Renal cortex interstitium (tissue), 11 donors: ENCODE results near the gene ALKBH4. TPM values are rescaled to one million over a fixed set of nuclear protein-coding genes. Genes with fewer than 3 reads are reported as not detected.

Experiments
- DNase-seq, 11 donors: peaks; one replicate each; pipeline ENCODE4 v3.0.0-alpha.2; 2013; ENCODE audit warnings: low read depth in 9 of 11, low spot score in 4 of 11; ENCODE audit errors: extremely low read depth in 1 of 11
- polyA plus RNA-seq, 3 donors: library from polyadenylated mRNA; unstranded; fragments of 120-200 nt; gene quantifications; one replicate each; pipeline ENCODE4 v1.2.1, GENCODE V29; 2013; ENCODE audit not compliant: insufficient read length in 3 of 3

Gene ALKBH4
- polyA plus RNA-seq, 3 donors = 10.6 to 13.3 (median 12.9) TPM

DNA sequence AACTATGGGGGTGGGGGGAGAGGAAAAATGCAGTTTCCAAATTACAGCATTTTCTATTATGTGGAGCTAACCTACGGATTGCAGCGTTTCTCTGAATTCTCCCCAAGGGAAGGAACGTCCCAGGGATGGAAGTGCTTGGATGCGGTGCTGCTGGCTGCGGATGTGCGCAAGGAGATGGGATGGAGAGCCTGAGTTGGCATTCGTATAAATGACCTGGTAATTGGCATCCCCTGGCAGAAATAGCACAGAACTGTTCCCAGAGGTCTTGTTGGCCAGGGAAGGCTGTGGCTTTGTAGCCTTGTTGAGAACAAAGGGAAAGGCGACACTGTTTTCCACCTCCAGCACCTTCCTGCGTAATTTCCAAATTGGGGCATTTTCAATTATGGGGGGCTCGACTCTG lies 28.5 kb downstream of the ALKBH4 start:
- no peak for DNase-seq

DNA sequence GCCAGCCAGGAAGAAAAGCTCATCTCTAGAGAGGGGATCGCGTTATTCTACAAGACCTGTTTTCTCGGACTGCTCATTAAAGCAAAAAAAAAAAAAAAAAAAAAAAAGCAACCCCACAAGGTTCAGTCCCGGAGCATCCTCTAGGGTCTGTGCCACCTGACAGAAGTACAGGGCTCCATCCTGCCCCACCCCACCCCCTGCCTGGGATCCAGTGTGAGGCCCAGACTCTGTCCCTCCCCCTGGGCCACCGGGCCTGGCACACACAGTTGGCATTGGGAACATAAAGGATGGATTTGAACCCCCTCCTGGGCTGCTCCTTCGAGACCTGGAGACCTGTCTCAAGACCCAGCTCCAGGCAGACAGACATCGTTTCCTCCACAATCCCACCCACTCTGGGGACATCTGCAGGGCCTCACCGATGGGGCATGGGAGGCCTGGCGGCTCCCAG lies 30.6 kb downstream of the ALKBH4 start:
- DNase-seq = no peak

DNA sequence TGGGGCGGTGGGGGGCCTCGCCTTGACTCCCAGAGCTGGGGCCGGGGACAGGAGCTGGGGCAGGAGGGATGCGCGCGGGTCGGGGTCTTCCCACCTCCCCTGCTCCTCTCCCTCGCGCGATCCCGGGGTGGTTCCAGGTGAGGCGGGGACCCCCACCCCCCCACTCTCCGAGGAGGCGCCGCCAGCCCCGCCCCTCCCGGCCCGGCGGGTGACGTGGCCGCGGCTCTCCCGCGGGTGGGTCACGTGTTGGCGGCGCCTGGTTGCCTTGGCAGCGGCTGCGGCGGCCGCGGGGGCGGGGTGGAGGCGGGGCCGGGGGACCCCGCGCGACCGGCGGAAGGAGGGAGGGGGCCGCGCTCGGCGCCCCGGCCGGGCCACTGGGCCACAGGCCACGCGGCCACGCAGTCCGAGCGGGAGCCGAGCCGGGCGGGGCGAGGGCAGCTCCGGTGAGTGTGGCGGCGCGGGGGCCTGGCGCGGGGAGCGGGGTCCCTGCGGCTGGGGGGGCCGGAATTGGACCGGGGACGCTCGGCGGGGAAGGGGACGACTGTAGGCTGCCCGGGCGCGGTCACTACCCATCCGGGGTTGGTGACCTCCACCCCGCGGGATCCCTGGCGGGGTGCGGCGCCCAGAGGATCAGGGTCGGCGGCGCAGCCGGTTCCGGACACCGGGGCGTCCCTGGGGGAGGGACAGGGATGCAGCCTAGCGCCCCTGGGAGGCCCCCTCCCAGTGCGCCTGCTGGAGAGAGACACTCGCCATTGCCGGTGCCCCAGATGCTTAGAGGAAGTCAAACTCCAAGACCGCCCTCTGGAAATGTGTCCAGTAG lies 31.2 kb downstream of the ALKBH4 start, which contains the start of gene ORAI2:
ORAI2 (plus strand) TSS at position 357 of the 820 bp plus-strand sequence. CDS start 5,382 bp downstream, outside the sequence.
- DNase-seq = peak in 4 of 11 donors; percentile 59 to 70 (median 66)

DNA sequence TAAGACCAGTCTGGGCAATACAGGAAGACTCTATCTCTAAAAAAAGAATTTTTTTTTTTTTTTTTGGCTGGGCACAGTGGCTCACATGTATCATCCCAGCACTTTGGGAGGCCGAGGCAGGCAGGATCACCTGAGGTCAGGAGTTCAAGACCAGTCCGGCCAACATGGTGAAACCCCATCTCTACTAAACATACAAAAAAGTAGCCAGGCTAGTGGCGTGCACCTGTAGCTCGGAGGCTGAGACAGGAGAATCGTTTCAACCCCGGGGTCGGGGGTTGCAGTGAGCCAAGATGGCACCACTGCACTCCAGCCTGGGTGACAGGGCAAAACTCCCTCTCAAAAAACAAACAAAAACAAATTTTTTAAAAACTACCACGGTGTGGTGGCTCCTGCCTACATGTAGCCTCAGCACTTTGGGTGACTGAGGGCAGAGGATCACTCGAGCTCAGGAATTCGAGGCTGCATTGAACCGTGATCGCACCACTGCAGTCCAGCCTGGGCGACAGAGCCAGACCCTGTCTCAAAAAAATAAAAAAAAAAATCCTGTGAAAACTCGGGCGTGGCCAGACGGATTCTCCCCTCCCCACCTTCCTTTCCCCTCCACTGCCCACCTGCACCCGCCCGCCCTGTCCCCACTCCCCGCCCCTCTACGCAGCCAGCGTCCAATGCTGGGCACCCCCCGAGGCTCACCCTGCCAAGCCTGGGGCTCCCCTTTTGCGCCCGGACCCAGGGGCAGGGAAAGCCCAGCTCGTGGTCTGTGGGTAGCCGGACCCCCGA lies 32.0 kb downstream of the ALKBH4 start:
- DNase-seq = peak in 1 of 11 donors; percentile 23

DNA sequence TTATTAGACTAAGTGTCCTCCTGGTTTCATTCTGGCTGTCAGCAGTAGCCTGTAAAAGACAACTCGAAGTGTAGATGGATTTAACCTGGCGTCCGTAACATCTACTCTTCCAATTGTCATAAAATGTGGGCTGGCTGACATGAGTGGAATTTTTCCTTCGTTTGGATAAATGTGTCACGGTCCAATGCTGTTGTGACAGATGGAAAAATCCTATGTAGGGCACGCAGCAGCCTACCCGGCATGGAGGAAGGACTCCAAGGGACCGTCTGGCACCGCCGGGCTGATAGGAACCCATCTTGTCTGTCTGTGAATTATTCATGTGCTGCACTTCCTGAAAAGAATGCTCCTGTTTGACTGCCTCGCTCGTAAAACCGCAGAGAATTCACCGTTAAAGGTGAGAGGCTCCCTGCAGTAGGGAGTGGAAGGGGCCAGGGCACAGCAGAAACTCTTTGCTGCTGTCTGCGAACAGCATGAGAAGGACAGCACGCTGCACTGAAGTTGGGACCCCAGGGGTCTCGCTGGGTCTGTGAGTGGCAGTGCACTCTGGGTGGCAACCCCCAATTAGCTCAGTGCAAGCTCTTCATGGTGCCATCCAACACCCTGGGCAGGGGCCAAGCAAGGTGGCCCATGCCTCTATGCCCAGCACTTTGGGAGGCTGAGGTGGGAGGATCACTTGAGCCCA lies 32.9 kb downstream of the ALKBH4 start:
- no peak for DNase-seq

DNA sequence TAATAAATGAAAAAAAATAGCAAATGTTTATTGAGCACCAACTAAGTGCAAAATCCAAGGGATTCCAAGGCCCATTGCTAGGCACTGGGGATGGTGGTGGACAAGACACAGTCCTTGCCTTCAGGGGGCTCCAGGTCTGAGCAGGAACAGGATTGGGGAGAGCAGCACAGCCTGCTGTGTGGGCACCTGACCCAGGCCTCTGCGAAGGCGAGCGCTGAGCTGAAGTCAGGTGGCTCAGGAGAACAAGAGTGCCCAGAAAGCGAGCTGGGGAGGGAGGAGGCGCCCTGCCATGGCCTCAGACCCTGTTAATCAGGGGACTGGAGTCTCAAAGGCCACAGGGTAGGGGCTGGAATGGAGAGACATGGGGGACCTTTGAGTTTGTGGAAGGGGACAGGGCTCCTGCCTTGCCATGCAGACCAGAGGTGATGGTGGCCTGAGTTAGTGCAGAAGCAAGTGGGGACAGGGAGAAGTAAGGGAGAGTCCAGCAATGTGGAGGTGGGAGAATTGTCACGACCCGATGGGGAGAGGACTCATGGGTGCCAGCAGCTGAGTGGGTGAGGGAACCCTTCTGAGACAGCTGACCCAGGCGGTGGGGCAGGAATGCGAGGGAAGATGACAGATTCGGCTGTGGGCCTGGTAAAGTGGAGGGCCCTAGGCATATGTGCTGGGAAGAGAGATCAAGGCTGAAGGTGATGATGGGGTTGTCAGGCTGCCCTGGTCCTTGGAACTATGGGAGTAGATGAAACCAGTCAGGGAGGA lies 35.3 kb downstream of the ALKBH4 start:
- no peak for DNase-seq

DNA sequence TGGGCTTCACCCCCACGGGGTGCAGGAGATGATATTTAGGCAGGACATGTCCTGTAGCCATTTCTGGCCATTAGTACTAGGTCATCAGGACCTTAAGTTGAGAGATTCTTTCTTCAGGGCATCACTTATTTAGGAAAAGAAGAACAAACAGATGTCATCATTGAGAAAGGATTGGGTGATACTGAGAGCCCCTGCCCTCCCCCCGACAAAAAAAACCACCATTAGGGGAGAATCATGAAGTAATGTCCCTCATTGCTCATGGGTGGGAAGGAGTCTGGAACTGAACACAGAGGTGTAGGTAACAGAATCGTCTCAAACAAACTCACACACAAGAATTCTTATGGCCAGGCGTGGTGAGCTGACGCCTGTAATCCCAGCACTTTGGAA lies 37.7 kb downstream of the ALKBH4 start:
- DNase-seq = no peak

DNA sequence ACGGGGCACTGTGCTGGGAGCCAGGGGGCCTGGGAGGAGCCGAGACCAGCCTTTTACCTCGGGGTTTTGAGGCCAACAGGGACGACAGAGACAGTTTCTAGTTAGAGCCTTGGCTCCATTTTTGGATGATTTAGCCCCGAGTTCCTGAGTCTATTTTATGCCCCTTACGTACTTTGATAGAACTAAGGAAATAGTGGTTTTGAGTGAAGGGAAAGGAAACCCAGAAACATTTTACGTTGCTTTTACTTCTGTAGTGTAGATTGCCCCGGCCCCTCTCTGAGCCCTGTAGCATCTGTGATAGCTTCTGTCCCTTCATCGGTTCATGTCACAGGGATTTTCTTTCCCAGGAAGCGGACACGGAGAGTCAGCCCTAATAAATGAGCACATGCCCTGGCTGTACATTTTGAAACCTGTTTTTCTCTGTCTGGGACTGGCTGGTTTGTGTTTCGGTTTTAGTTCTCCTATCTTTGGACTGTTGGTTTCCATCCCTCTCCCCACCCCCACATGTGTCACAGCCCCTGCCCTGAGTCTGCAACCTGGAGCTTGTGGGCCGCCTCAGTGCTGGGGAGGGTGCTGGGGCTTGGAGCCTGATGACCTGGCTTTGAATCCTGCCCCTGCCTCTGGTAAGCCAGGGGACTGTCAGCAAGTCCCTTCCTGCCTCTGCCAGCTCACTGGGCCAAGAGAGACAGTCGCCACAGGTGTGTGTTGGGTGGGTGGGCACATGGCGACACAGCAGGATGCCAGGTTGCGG lies 38.2 kb downstream of the ALKBH4 start:
- DNase-seq = no peak

DNA sequence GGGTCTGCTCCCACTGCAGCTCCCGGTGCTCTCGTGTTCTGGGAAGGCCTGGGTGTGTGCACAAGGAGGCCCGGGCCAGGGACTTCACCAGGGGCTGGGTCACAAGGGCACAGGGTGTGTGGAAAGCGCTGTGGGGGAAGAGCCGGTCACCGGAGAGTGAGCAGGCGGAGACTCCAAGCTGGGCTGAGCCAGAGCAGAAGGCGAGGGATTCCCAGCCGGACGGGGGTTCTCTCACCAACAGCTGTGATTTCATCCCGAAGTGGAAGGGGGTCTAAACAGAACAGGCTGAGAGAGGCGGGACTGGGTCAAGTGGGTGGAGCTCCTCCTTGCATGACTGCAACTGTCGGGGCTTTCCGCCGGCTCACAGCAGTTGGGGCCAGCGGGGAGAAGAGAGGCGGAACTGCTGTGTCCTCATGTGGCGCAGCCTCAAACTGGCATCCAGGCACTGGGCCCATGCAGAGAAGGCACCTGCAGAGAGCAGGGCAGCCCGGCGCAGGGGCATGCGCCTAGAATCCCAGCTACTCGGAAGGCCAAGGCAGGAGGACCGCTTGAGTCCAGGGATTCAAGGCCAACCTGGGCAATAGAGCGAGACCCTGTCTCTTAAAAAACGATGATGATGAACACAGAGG lies 38.9 kb downstream of the ALKBH4 start:
- no peak for DNase-seq

DNA sequence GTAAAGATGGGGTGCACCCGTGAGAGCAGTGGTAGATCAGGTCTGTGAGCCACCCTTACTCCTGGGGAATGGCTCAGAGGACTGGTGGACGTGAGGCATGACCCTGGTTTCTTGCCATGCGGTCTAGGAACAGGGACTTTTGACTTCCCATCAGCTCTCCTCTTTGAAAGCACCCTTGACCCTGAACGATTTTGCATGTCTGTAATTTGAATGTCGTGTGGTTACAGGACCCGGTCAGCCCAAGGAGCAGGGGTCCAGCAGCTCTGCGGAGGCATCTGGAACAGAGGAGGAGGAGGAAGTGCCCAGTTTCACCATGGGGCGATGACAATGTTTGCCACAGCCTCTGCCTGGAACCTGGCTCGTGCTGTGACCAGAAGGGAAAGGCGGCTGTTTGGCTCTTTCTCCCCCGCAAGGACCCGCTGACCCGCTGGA lies 39.9 kb downstream of the ALKBH4 start:
- DNase-seq = no peak

DNA sequence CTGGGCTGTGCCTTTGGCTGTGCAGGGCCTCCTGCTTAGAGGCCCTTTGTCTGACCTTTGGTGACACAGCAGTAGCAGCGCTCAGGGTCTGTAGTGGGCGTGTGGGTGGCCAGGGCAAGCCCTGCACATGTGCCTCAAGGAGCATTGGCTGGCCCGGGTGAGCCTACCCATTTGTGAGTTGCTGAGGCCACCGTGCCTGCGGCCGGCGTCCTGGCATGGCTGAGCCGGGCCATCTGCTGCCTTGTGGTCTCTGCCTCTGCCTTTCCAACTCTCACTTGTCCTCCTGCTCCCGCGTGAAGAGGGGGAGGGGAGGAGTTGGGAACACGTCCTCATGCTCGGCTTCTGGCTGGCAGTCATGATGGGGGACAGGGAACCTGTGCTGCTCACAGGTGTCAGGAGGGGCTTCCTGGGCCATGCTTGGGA lies 40.5 kb downstream of the ALKBH4 start:
- DNase-seq = peak in 2 of 11 donors; percentile 28 to 47

DNA sequence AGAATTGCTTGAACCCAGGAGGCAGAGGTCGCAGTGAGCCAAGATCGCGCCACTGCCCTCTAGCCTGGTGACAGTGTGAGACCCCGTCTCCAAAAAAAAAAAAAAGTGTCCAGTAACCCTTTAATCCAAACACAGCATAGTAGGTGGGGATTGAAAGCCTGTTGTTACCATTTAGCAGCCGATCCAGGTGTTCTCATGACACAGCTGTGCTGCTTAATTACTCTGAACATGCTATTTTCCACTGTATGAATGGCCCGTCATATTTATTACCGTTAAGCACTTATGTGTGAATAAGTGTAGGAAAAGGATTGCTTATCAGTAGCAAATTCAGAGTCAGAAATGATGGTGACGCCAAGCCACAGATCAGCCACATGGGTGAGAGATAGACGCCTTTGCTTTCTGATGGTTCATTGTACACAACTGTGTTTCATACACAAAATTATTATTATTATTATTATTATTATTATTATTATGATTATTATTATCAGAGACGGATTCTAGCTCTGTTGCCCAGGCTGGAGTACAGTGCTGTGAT lies 42.9 kb downstream of the ALKBH4 start:
- no peak for DNase-seq

DNA sequence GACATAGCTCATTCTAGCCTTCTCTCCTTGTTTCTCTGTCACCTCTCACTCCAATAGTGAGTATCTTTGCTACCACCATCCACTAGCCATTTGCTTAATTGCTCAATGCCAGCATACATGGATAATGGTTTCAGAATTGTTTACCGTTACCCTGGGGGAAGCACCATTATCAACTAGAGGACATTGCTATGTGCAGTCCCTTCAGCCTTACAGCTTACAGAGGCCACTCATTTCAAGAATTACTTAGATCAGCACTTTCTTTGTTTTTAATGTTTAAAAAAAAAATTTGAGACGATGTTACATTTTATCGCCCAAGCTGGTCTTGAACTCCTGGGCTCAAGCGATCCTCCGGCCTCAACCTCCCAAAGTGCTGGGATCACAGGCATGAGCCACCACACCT lies 46.1 kb downstream of the ALKBH4 start:
- DNase-seq = no peak

DNA sequence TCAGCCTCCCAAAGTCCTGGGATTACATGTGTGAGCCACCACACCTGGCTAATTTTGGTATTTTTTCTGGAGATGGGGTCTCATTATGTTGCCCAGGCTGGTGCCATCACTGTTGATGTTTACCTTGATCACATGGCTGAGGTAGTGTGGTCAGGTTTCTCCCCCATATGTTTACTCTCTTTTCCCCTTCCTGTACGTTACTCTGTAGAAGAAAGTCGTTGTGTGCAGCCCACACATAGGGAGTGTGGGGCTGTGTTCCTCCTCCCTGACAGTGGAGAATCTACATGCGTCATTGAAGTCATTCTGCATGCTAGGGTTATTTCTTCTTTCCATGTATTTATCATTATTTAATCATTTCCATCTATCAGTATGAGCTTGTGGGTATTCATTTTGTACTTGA lies 47.6 kb downstream of the ALKBH4 start:
- DNase-seq = no peak

DNA sequence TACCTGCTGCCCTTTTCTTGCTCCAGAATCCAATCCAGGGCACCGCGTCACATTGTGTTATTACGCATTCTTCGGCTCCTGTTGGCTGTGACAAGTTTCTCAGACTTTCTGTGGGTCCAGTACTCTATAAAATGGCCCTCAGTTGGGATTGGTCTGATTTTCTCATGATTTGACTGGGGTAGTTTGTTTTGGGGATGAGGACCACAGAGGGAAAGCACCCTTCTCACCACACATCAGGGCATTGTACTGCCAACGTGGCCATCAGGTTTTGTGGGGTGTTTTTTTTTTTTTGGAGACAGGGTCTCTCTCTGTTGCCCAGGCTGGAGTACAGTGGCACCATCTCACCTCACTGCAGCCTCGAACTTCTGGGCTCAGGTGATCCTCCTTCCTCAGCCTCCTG lies 48.3 kb downstream of the ALKBH4 start:
- DNase-seq = no peak

DNA sequence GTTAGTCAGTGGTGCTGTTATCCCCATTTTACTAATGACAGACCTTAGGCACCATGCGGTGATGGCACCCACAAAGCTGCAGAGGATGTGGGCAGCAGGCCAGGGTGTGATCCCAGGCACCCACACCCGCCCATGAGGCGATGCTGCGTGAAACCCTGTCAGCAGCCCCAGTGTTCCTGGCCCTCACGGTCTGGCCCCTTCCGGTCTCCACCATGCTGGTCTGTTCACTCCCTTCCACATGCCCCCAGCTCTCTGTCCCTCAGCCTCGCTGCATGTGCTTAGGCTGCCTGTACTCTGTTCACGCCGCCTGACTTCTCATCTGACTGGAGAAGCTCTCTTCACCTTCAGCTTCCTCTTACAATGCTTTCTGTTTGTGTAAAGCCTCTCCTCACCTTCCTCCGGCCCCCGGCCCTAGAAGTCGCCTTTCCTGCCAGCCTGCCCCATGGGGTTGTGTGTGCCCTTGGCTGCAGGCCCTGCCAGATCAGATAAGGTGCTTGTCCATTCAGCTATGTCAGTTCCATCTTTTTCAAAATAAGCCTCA lies 48.9 kb downstream of the ALKBH4 start:
- no peak for DNase-seq

DNA sequence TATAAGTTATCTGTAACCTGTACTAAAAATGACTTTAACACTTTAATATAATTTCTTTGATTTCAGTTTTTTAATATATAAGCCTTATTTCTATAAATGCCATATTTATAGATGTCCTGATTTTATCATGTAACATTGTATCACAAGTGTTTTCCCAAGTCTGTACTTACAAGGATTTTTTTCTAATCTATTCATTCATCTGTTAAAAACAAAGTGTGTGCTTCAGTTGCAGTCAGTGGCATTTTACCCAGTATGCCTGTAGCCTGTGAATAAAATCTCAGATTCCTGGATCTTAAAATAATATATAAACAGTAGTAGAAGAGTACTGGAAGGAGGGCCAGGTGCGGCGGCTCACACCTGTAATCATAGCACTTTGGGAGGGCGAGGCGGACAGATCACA lies 51.1 kb downstream of the ALKBH4 start:
- DNase-seq = no peak
